ENCODE data around the gene IMPA2.
"Not testable (repeated sequence)": the region's sequence is repeated elsewhere in the genome, so short reads cannot be mapped to it uniquely, and the experiment has no call there.

The IMPA2 gene

DNA sequence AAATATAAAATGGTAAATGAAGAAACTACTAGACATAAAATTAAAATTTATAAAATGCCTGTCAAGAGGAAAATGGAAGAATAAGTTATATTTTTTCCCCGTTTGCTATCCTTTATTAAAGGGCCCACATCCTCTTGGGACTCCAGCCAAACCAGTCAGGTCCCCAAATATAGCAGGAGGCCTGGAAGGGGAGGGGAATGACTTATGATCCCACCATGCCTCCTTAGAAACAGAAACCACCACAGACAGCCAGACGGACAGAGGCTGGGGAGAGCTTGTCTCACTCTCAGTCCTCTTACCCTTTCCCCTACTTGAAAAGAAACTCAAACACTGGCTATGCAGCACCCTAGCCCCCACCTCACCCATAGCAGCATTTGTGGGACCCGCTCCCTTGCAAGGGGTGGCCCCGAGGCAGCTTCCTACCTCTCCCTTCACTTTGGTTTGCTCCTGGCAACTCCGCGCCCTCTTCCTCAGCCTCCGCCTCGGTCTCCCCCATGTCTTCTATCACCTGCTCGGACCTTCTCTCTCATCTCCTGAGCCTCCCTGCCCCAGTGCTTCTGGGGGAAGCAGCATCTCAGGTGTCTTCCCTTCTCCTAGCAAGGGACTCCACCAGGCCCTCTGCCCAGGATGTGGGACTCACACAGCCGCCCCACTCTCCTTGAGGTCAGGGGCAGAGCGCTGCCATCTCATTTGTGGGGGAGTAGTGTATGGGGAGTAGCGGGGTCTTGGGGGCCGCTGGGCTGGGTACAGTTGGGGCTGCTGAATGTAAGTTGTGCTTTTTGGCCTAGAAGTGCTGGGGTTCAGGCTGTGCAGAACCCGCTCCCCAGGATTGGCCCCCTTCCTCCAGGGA is 75.0 kb downstream of the IMPA2 start:
- DNase-seq = no peak

- DNase-seq = no peak
Measured at GRCh38 chr18:12056884-12057402, 75.6 kb downstream of the IMPA2 start.

DNA sequence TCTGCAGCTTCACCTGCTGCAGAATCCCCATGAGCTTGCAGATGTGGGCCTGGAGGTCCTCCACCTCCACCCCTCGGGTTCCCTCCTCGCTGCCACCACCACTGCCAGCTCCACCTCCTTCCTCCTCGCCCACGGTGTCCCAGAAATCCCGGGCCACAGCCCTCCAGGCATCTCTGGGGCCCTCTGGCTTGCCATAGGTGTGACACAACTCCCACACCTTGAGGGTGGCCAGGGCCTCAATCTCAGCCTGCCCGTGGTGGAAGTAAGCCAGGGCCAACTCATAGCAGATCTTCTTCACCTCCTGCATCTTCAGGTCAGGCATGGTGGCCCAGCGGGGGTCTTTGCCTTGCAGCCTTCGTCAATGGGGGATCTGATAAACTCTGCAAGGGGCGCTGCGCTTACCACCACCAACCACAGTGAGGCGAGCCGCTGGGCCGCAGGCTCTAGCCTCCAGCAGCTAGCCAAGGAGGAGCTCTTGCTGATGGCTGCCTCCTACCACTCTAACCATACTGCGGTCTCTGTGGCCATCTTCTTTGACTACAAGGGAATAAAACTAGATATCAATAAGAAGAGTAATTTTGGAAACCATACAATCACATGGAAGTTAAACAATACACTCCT is 76.2 kb downstream of the IMPA2 start:
- DNase-seq = no peak

DNA sequence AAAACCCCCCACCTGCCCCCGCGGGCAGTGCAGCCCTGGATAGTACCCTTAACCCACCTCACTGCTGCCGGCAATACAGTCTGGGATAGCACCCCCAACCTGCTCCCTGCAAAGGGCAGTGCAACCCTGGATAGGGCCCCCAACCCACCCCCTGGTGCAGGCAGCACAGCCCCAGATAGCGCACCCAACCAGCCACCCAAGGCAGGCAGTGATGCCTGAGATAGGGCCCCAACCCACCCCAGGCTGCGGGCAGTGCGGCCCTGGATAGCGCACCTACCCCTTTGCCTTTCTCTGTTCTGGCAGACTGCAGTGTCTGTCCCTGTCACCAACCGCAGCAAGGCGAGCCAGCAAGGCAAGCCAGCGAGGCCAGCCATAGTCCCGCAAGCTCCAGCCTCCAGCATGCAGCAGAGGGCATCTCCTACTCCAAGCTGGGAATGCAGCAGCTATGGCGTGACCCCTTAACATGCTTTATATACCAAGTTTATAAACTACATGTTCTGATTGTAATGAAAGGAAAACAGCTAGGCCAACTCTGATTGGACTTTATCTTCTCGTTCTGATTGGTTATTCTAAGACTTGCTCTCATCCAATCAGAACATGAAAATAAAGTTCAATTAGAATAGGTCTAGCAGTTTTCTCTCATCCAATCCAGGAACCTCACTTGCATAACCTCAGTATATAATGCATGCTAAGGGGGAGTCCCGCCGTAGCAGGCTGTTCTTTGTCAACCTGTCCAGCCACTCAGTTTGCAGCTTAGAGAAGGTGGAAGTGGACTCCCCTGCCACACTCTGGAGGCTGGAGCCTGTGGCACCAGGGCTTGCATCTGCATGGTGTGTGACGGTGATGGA is 78.3 kb downstream of the IMPA2 start:
- no peak for DNase-seq

- no peak for DNase-seq
Measured at GRCh38 chr18:12060182-12060870, 79.0 kb downstream of the IMPA2 start.

- DNase-seq = no peak
Measured at GRCh38 chr18:12061685-12062084, 80.4 kb downstream of the IMPA2 start.

GRCh38 chr18:12062974-12063373 is 81.7 kb downstream of the IMPA2 start:
- no peak for DNase-seq

- DNase-seq = no peak
Measured at GRCh38 chr18:12064086-12064763, 82.9 kb downstream of the IMPA2 start.

DNA sequence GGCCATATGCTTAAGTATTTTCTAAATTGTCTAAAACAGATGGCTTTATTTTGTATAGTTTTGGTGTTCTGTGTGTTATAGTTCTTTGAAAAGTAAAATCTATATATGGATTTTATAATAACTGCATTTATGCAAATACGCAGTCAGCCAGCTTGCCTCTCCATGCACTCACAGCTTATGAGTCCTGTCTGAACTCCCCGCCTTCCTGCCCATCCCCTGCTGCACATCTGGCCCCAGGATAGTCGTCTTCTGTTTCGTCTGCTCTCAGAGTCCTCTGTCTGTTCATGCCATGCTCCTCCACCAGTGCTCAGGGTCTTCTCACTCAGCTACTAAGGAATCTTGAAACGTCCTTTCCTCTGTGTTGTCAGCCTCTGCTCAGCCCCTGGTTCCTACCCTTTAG is 84.1 kb downstream of the IMPA2 start:
- no peak for DNase-seq

DNA sequence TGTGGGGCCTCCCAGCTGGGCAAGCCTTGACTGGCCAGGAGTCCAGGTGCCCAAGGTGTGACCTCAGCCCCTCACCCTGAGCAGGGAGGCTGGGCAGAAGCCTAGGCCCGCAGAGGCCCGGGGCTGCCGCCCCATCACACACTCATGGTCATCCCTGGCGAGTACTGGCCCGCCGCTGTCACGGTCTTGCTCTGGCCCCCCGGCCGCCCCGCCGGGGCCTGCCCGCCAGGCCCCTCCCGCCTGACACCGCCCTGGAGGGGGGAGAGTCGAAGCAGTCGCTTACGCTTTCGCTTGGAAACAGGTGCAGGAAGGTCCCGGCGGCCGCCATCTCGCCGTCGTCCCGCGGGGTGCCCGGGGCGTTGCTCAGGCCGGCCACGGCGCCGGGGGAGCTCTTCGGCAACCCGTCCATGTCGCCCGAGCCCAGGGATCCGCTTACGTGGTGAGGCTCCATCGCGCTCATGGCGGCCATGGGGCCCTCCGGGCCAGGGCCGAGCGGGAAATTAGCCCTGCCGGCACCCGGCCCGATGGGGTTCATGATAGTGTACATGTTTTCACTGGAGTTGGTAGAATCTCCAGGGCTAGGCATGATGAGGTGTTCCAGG is 85.7 kb downstream of the IMPA2 start:
- DNase-seq = no peak

DNA sequence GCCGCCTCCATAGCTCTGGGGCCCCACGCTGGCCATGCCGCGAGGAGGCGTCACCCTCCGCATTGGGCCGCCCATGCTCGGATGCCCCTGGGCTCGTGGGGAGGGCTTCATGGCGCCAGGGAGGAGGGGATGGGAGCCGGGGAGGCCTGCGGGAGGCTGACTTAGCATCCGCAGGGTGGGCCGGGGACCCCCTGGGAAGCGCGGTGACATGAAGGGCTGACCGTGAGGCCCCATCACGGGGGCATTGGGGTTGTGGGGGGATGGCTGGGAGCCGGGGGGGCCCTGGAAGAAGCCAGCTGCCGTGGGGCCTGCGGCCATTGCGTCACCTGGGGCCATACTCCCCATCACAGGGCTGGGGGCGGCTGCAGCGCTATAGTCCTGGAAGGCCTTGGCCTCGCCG is 86.4 kb downstream of the IMPA2 start:
- no peak for DNase-seq

DNA sequence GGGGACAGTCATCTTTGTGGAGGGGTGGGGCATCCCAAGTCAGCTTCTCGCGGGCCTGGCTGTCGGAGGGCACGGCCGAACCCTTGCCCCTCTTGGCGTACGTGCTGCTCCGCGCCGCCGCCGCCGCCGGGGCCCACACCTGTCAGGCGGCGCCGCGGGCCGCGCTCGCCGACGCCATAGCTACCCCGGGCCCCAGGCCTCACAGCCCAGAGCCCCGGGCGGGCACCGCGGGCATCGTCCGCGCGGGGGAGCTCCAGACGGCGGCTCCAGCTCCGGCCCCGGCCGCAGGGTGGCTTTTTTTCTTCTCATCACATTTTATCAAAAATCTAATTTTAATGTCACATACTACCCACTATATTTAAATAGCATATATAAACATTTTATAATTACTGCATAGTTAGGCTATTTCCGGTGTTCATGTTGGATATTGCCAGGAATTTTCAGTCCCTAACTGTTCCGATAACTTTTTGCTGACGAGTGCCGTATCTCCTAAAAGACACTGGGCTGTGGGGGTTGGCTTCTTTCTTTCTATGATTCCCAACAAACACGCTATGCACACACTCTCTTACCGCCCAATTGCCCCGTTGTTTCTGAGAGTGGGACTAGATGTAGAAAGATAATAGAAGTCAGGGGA is 87.1 kb downstream of the IMPA2 start:
- DNase-seq = not testable (repeated sequence)

- DNase-seq = no peak
Measured at GRCh38 chr18:12068950-12069320, 87.6 kb downstream of the IMPA2 start.

- not testable (repeated sequence) for DNase-seq
Measured at GRCh38 chr18:12071066-12071465, 89.8 kb downstream of the IMPA2 start.

GRCh38 chr18:12072996-12073395 is 91.7 kb downstream of the IMPA2 start:
- DNase-seq = no peak

DNA sequence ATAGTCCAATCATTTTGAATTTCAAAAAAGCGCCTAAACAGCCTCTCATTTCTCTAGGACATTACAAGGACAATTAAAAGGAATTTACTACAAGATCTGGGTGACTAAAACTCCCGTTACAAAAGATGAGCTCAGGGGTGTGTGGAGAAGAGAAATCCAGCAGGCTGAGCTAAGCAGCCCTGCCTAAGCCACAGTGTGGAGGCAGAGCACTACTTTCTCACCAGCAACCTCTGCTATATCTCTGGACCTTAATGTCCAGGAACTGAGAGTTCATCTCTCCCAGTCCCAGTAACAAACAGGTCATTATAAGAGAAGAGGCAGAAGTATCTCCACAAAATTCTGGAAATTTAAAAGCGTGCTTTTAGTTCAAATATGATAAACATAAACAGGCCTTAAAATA is 93.4 kb downstream of the IMPA2 start:
- DNase-seq = no peak

GRCh38 chr18:12076424-12077140 is 95.3 kb downstream of the IMPA2 start:
- DNase-seq = no peak

DNA sequence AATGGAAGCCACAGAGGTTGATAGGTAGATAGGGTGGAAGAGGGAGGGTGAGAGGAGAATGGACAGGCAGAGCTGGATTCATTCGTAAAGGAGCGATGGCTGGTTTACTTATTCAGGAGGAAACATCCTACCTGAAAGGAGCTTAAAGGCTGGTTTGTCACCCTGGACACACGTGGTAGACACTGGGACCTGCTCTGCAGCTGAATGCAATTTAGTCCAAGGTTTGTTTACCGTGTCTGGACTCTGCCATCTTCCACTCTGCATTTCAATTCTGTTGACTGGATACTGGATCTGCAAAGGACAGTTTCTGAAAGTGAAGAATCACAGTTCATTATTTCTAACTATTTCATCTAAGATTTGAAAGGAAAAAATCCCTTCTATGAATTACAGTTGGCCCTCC is 96.7 kb downstream of the IMPA2 start:
- not testable (repeated sequence) for DNase-seq

- DNase-seq = no peak
Measured at GRCh38 chr18:12079491-12080237, 98.4 kb downstream of the IMPA2 start.

Measured in NCI-H1694 treated with DMSO at 0.1 percent for 48 hours (cell line).